H4 (cell line): ENCODE results near the gene TTC13. TPM values are rescaled to one million over a fixed set of nuclear protein-coding genes. Genes with fewer than 3 reads are reported as not detected.

Experiments used
- DNase-seq: peaks from one replicate; pipeline ENCODE4 v3.0.0-alpha.2; 2015; ENCODE audit warnings: low spot score
- total RNA-seq: library from RNA; depleted of rRNA; stranded (reverse); fragments of >200 nt; shearing (Covaris generic); gene quantifications from 2 replicates; pipeline ENCODE4 v1.2.3, GENCODE V29; 2014; rRNA removed

Gene TTC13
- total RNA-seq, 1 experiment from 2014 or later: 8.3 TPM

DNA sequence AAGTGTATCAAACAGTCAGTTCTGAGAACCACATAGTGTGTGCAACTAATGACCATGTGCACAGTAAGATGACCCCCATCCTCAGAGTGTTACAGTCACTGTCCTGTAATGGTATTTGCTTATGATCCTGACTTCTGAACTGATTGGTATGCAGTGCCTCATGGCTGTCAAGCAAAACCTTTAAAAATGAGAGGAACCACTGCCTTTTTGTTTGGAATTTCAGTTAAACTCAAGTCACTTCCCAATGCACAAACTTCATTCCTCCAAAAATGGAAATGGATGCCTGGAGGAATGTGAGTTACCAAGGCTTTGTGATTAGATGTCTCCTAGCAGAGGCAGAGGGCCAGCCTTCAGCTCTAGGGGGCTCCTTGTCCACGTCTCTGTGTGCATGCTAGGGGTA is 120.8 kb downstream of the TTC13 start:
- DNase-seq: no peak

DNA sequence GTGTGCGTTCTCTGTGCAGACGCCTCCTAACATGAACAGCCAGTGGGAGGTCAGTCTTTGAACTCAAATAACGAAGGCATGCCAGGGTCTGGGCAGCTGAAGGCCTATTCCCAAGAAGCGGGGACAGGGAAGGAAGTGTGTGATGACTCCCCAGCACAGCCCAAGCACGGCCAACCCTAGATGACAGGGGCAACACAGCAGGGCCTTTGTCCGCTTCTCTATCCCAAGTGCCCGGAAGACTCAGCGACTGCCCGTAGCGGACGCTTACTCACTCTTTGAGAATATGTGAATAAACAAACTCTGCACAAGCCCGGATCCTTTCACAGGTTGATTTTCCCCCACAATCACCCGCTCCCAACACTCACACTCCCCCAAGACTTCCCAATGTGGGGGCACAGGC is 121.6 kb downstream of the TTC13 start:
- DNase-seq: peak; percentile 37

Other genes starting within 250 kb of the TTC13 start
- gene CAPN9, start 231.5 kb downstream of the TTC13 start, total RNA-seq: 0.50 TPM in 1 of 2 replicates, not detected in the other
- 19.0 and 23.4 TPM in 2 replicates for gene C1orf198, start 110.3 kb downstream of the TTC13 start, total RNA-seq
- 35.0 and 35.8 TPM in 2 replicates for gene ARV1, start 233 bp upstream of the TTC13 start, total RNA-seq
- 24.9 and 32.0 TPM in 2 replicates for gene FAM89A, start 61.4 kb upstream of the TTC13 start, total RNA-seq
- not detected in 2 replicates for gene TRIM67, start 183.2 kb upstream of the TTC13 start, total RNA-seq